ENCODE measurements around the gene IRS1. TPM values are rescaled to one million over a fixed set of nuclear protein-coding genes. Genes with fewer than 3 reads are reported as not detected.

The IRS1 gene
- total RNA-seq, 1 experiment from 2014 or later = 10.5 TPM

DNA sequence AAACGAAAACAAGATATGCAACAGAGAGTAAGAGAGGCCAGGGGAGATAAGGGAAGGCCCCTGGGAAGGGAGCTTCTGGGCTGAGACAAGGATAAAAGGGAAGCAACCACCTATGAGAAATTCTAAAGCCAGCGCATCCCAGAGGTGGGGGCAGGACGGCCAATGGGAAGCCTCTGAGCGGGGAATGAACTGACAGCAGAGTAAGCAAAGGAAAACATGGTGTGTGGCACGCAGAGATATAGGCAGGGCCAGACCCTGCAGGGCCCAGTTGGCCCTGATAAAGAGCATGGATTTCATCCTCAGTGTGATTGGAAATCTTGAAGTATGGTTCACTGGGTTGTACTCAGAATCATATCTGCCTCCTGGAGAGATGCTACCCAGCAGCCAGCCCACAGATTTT lies 78.7 kb downstream of the IRS1 start:
- Mint-ChIP-seq H3K27me3 (ENCODE audit: insufficient read depth, unreplicated experiment) (no peaks in the 10 kb centered on the region), H3K36me3 (ENCODE audit: insufficient read depth, unreplicated experiment) (no peaks in the 10 kb centered on the region), H3K9me3 (ENCODE audit: unreplicated experiment) (no peaks in the 10 kb centered on the region), H3K4me3 (ENCODE audit: unreplicated experiment) (no peak overlapping the region), H3K27ac (ENCODE audit: low read depth, unreplicated experiment) (no peak overlapping the region), H3K4me1 (ENCODE audit: insufficient read depth, unreplicated experiment) (no peaks in the 10 kb centered on the region)
- no TSS peak for BruUV-seq (replicated peaks)
- TF ChIP-seq, protein P1, sequence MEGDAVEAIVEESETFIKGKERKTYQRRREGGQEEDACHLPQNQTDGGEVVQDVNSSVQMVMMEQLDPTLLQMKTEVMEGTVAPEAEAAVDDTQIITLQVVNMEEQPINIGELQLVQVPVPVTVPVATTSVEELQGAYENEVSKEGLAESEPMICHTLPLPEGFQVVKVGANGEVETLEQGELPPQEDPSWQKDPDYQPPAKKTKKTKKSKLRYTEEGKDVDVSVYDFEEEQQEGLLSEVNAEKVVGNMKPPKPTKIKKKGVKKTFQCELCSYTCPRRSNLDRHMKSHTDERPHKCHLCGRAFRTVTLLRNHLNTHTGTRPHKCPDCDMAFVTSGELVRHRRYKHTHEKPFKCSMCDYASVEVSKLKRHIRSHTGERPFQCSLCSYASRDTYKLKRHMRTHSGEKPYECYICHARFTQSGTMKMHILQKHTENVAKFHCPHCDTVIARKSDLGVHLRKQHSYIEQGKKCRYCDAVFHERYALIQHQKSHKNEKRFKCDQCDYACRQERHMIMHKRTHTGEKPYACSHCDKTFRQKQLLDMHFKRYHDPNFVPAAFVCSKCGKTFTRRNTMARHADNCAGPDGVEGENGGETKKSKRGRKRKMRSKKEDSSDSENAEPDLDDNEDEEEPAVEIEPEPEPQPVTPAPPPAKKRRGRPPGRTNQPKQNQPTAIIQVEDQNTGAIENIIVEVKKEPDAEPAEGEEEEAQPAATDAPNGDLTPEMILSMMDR (IDR thresholded peaks at IDR 0.05; ENCODE audit: unreplicated experiment) = no peak
- ChIA-PET CTCF (no interaction called here), POLR2A (interaction anchor here (0.9 kb wide), 1 partner anchor 53 kb away, joined by 3 read pairs; no protein-coding TSS in a partner anchor)
- DNase-seq (ENCODE audit: unreplicated experiment) = no peak
- intact Hi-C loops (cut with micrococcal nuclease) = no loop called here

DNA sequence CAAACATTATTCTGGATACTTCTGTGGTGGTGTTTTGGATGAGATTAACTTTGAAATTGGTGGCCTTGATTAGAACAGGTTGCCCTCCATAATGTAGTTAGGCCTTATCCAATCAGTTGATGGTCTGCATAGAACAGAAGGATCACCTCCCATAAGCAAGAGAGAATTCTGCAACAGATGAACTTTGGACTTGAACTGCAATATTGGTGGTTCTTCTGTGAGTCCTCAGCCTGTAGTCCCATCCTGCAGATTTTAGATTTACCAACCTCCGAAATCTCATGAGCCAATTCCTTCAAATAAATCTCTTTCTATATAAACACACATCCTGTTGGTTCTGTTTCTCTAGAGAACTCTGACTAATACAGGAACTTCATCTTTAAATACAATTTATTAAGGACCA lies 81.9 kb downstream of the IRS1 start:
- POLR2A ChIA-PET = no interaction called here
- Mint-ChIP-seq H3K4me1 (ENCODE audit: insufficient read depth, unreplicated experiment) (no peaks in the 10 kb centered on the region), H3K4me3 (ENCODE audit: unreplicated experiment) (no peak overlapping the region)

DNA sequence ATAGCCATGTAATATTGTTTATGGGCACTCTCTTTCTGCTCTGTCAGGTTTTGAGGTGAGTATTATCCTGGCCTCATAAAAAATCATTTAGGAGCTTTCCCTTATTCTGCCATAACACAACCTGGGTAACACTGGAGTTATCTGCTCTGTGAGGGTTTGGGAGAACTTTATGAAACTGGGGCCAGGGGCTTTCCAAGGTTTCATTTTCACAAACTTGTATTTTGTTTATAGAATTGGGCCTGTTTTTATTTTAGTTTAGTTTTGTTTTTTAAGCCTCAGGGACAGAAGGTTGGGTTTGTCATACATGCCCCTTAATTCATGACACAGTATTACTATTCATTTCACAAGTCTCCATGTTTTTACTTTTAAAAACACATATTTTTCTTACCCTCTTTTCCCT lies 83.5 kb downstream of the IRS1 start:
- Mint-ChIP-seq H3K9me3 (ENCODE audit: unreplicated experiment) (no peaks in the 10 kb centered on the region), H3K36me3 (ENCODE audit: insufficient read depth, unreplicated experiment) (no peaks in the 10 kb centered on the region), H3K27me3 (ENCODE audit: insufficient read depth, unreplicated experiment) (no peaks in the 10 kb centered on the region), H3K27ac (ENCODE audit: low read depth, unreplicated experiment) (no peak overlapping the region), H3K4me3 (ENCODE audit: unreplicated experiment) (no peak overlapping the region), H3K4me1 (ENCODE audit: insufficient read depth, unreplicated experiment) (no peaks in the 10 kb centered on the region)
- no TSS peak for BruUV-seq (replicated peaks)
- intact Hi-C loops (cut with micrococcal nuclease) = no loop called here
- ChIA-PET POLR2A (interaction anchor here (1.2 kb wide), 1 partner anchor 39 kb away, joined by 3 read pairs; no protein-coding TSS in a partner anchor), CTCF (no interaction called here)
- TF ChIP-seq, protein P1 (IDR thresholded peaks at IDR 0.05; ENCODE audit: unreplicated experiment) = no peak
- DNase-seq (ENCODE audit: unreplicated experiment) = no peak

More for the DNA sequence above, 81.9 kb downstream of the IRS1 start:
- intact Hi-C loops (cut with micrococcal nuclease) = no loop called here
- H3K27me3 Mint-ChIP-seq (ENCODE audit: insufficient read depth, unreplicated experiment) = no peaks in the 10 kb centered on the region
- BruUV-seq (replicated peaks) = no TSS peak
- no peaks in the 10 kb centered on the region for H3K36me3 Mint-ChIP-seq (ENCODE audit: insufficient read depth, unreplicated experiment)
- TF ChIP-seq, protein P1 (IDR thresholded peaks at IDR 0.05; ENCODE audit: unreplicated experiment) = no peak
- CTCF ChIA-PET = interaction anchor here (0.6 kb wide), 1 partner anchor 43 kb away, joined by 3 read pairs; no protein-coding TSS in a partner anchor
- DNase-seq (ENCODE audit: unreplicated experiment) = no peak
- H3K9me3 Mint-ChIP-seq (ENCODE audit: unreplicated experiment) = no peaks in the 10 kb centered on the region
- no peak overlapping the region for H3K27ac Mint-ChIP-seq (ENCODE audit: low read depth, unreplicated experiment)

DNA sequence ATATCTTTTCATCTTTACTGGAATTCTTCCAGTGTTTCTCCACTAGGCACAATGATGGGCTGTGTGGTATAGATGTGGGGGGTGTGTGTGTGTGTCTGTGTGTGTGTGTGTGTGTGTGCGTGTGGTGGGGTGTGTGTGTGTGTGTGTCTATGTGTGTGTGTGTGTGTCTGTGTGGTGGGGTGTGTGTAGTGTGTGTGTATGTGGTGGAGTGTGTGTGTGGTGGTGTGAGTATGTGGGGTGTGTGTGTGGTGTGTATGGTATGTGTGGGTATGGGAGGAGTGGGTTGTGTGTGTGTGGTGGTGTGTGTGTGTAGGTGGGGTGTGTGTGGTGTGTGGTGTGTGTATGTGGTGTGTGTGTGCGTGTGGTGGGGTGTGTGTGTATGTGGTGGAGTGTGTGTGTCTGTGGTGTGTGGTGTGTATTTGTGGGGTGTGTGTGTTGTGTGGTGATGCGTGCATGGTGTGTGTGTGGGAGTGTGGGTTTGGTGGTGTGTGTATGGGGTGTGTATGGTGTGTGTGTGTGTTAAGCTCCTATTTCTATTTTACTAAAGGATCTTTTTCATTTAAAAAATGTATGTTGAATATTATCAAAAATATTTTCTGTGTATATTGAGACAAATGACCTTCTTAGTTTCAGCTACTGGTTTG lies 84.2 kb downstream of the IRS1 start:
- intact Hi-C loops (cut with micrococcal nuclease) = no loop called here
- TF ChIP-seq, protein P1 (IDR thresholded peaks at IDR 0.05; ENCODE audit: unreplicated experiment) = no peak
- ChIA-PET POLR2A (interaction anchor here (1.2 kb wide), 1 partner anchor 39 kb away, joined by 3 read pairs; no protein-coding TSS in a partner anchor), CTCF (interaction anchor here (0.5 kb wide), 1 partner anchor 18 kb away, joined by 3 read pairs; no protein-coding TSS in a partner anchor)
- Mint-ChIP-seq H3K4me1 (ENCODE audit: insufficient read depth, unreplicated experiment) (no peaks in the 10 kb centered on the region), H3K27me3 (ENCODE audit: insufficient read depth, unreplicated experiment) (no peaks in the 10 kb centered on the region), H3K27ac (ENCODE audit: low read depth, unreplicated experiment) (no peak overlapping the region), H3K9me3 (ENCODE audit: unreplicated experiment) (no peaks in the 10 kb centered on the region), H3K4me3 (ENCODE audit: unreplicated experiment) (no peak overlapping the region), H3K36me3 (ENCODE audit: insufficient read depth, unreplicated experiment) (no peaks in the 10 kb centered on the region)
- no peak for DNase-seq (ENCODE audit: unreplicated experiment)
- no TSS peak for BruUV-seq (replicated peaks)

Measured in MCF 10A (cell line).